Trophoblast cell (in vitro differentiated cells and primary cell): ENCODE measurements around the gene MRPL2. TPM values are rescaled to one million over a fixed set of nuclear protein-coding genes. Genes with fewer than 3 reads are reported as not detected.
A peak's percentile ranks its signal among the peaks of the same experiment; 100 is the strongest.

Source experiments
- DNase-seq, 2 donors: peaks; one replicate each; pipeline ENCODE4 v3.0.0-alpha.2; 2016
- H2AFZ ChIP-seq: 2 replicates; pipeline ENCODE4 v1.6.1; 2013; ENCODE audit warnings: low read length, moderate library complexity, mild to moderate bottlenecking; ENCODE audit not compliant: insufficient read depth, poor library complexity
- H2AK5ac ChIP-seq: 2 replicates; pipeline ENCODE4 v1.6.1; 2013; ENCODE audit warnings: mild to moderate bottlenecking, low read length
- H2BK120ac ChIP-seq: 2 replicates; pipeline ENCODE4 v1.6.1; 2013; ENCODE audit warnings: low read length, mild to moderate bottlenecking, moderate library complexity; ENCODE audit not compliant: insufficient read depth, poor library complexity
- H2BK12ac ChIP-seq: 2 replicates; pipeline ENCODE4 v1.6.1; 2013; ENCODE audit warnings: mild to moderate bottlenecking, low read length, moderate library complexity
- H2BK5ac ChIP-seq: 2 replicates; pipeline ENCODE4 v1.6.1; 2013; ENCODE audit warnings: low read length, low read depth, moderate library complexity, mild to moderate bottlenecking; ENCODE audit not compliant: poor library complexity
- H3K14ac ChIP-seq: 2 replicates; pipeline ENCODE4 v1.6.1; 2013; ENCODE audit warnings: mild to moderate bottlenecking, low read length
- H3K18ac ChIP-seq: 2 replicates; pipeline ENCODE4 v1.6.1; 2013; ENCODE audit warnings: mild to moderate bottlenecking, low read length
- H3K23ac ChIP-seq: 2 replicates; pipeline ENCODE4 v1.6.1; 2013; ENCODE audit warnings: low read length
- H3K27ac ChIP-seq: 2 replicates; pipeline ENCODE4 v1.5.1; 2013; ENCODE audit warnings: low read depth, mild to moderate bottlenecking, inconsistent platforms, low read length, moderate library complexity
- H3K27me3 ChIP-seq: 2 replicates; pipeline ENCODE4 v1.6.1; 2013; ENCODE audit warnings: inconsistent platforms, mild to moderate bottlenecking, low read length, moderate library complexity; ENCODE audit not compliant: insufficient read depth
- H3K36me3 ChIP-seq, 2 experiments: 1 replicate in 1 of 2; 2 replicates in 1 of 2; pipeline ENCODE4 v1.6.1; 2013; ENCODE audit warnings: low read length in 2 of 2, mild to moderate bottlenecking in 2 of 2, moderate library complexity in 1 of 2; ENCODE audit not compliant: insufficient read depth in 2 of 2, control insufficient read depth in 1 of 2
- H3K4ac ChIP-seq: 2 replicates; pipeline ENCODE4 v1.6.1; 2013; ENCODE audit warnings: low read depth, mild to moderate bottlenecking, low read length, moderate library complexity
- H3K4me1 ChIP-seq, 2 experiments: 1 replicate in 1 of 2; 2 replicates in 1 of 2; pipeline ENCODE4 v1.6.1; 2013; ENCODE audit warnings: low read length in 2 of 2, mild to moderate bottlenecking in 2 of 2, moderate library complexity in 1 of 2; ENCODE audit not compliant: insufficient read depth in 2 of 2, control insufficient read depth in 1 of 2
- H3K4me2 ChIP-seq: 2 replicates; pipeline ENCODE4 v1.6.1; 2013; ENCODE audit warnings: inconsistent platforms, mild to moderate bottlenecking, low read length, moderate library complexity
- H3K4me3 ChIP-seq: 2 replicates; pipeline ENCODE4 v1.5.1; 2013; ENCODE audit warnings: mild to moderate bottlenecking, low read depth, low read length, inconsistent platforms
- H3K79me1 ChIP-seq: one replicate; pipeline ENCODE4 v1.6.1; 2013; ENCODE audit warnings: low read length
- H3K79me2 ChIP-seq: 2 replicates; pipeline ENCODE4 v1.6.1; 2013; ENCODE audit warnings: low read length, mild to moderate bottlenecking; ENCODE audit not compliant: control insufficient read depth, insufficient read depth, poor library complexity
- H3K9ac ChIP-seq: 2 replicates; pipeline ENCODE4 v1.6.1; 2013; ENCODE audit warnings: mild to moderate bottlenecking, low read length
- H3K9me3 ChIP-seq: 2 replicates; pipeline ENCODE4 v1.6.1; 2013; ENCODE audit warnings: low read depth, mild to moderate bottlenecking, control low read depth, inconsistent platforms, low read length; ENCODE audit not compliant: insufficient read depth
- H4K12ac ChIP-seq: 2 replicates; pipeline ENCODE4 v1.6.1; 2013; ENCODE audit warnings: low read depth, mild to moderate bottlenecking, low read length, moderate library complexity
- H4K8ac ChIP-seq: 2 replicates; pipeline ENCODE4 v1.6.1; 2013; ENCODE audit warnings: low read depth, mild to moderate bottlenecking, low read length, moderate library complexity
- H4K91ac ChIP-seq: one replicate; pipeline ENCODE4 v1.6.1; 2013; ENCODE audit warnings: low read depth, mild to moderate bottlenecking, low read length, moderate library complexity
- WGBS: extraction: QIAGEN DNeasy Blood & Tissue Kit; methylation state at CpG from one replicate; pipeline ENCODE4 v1.1.7; 2013; ENCODE audit warnings: missing lambda C conversion rate; ENCODE audit not compliant: insufficient read length, insufficient coverage; ENCODE audit errors: extremely low coverage; 5-methylcytosine and 5-hydroxymethylcytosine counted together
- polyA plus RNA-seq: library from polyadenylated mRNA; stranded (reverse); fragments of 200-250 nt; gene quantifications from 2 replicates; pipeline ENCODE4 v1.2.3, GENCODE V29; 2013

The MRPL2 gene
- 47.4 and 49.7 TPM in 2 replicates for polyA plus RNA-seq

DNA sequence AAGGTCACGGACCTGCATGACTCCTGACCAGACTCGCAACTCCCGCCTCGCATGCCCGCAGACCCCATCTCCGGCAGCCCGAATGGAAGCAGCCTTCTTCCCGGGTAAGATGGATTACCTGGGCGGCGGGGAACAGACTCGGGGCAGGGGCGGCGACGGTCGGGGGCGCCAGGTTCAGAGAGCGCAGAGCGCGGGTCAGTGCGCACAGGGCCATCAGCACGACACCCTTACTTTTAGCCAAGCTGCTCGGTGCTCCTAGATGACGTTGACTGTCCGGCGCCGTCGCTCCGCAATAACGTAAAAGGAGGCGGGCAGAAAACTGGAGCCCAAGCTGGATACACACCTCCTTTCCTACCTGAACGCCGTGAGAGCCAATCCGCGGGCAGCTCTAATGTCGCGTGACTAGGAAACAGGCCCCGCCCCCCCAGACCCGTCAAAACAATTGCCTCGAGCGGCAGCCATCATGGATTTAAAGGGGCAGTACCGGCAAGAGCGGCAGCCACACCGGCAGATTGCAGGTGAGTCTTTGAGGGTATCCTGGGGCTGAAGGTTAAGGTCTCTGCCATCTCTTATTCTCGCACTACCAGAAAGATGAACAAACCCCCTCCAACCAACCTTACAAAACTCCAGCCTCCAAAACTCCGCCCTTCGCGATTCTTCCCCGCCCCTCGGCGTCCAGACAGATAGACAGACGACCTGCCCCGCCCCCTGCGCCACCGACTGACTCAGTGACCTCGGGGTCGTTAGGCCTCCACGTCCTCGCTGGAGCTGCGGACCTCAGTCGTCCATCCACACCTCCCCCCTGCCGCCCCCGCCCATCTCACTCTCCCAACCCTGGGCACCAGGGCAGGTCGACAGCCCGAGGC, at the start of gene MRPL2, which contains the start of gene KLC4:
MRPL2 (minus strand) TSS at position 267 of the 866 bp plus-strand sequence; CDS start at position 214, 53 bp downstream.
KLC4 (plus strand) TSS at position 464 of the 866 bp plus-strand sequence. CDS start 1,705 bp downstream, outside the sequence.
- peak within 1 kb of the TSS; percentile 90 for H3K27ac ChIP-seq
- peak within 1 kb of the TSS; percentile 96 for H3K4me3 ChIP-seq
- peak within 1 kb of the TSS; percentile 91 for H3K4me2 ChIP-seq
- no peaks in the 10 kb centered on the region for H3K9me3 ChIP-seq
- no peaks in the 10 kb centered on the region for H3K27me3 ChIP-seq
- H2AK5ac ChIP-seq = peak within 1 kb of the TSS; percentile 85
- peak within 1 kb of the TSS; percentile 98 for H3K9ac ChIP-seq
- H3K14ac ChIP-seq = peak within 1 kb of the TSS; percentile 88
- peak within 1 kb of the TSS; percentile 96 for H3K4ac ChIP-seq
- H2BK12ac ChIP-seq = peak within 1 kb of the TSS; percentile 16
- peak within 1 kb of the TSS; percentile 70 for H2AFZ ChIP-seq
- peaks cover 4% of the 10 kb centered on the region for H3K79me2 ChIP-seq
- H2BK5ac ChIP-seq = peak within 1 kb of the TSS; percentile 97
- WGBS = no CpG with 5 or more reads among the region's 64 CpGs
- H3K4me1 ChIP-seq = peaks cover 15 to 23% of the 10 kb centered on the region in 2 experiments
- peak; percentile 99 for DNase-seq
- peaks cover 14% of the 10 kb centered on the region for H3K79me1 ChIP-seq
- H4K91ac ChIP-seq = peak within 1 kb of the TSS; percentile 85
- peak within 1 kb of the TSS; percentile 65 for H2BK120ac ChIP-seq
- peak within 1 kb of the TSS; percentile 90 for H4K8ac ChIP-seq
- H3K36me3 ChIP-seq = peaks cover 7 to 14% of the 10 kb centered on the region in 2 experiments
- no peak within 1 kb of the TSS for H3K23ac ChIP-seq
- H3K18ac ChIP-seq = peak within 1 kb of the TSS; percentile 70
- H4K12ac ChIP-seq = peak within 1 kb of the TSS; percentile 67

DNA sequence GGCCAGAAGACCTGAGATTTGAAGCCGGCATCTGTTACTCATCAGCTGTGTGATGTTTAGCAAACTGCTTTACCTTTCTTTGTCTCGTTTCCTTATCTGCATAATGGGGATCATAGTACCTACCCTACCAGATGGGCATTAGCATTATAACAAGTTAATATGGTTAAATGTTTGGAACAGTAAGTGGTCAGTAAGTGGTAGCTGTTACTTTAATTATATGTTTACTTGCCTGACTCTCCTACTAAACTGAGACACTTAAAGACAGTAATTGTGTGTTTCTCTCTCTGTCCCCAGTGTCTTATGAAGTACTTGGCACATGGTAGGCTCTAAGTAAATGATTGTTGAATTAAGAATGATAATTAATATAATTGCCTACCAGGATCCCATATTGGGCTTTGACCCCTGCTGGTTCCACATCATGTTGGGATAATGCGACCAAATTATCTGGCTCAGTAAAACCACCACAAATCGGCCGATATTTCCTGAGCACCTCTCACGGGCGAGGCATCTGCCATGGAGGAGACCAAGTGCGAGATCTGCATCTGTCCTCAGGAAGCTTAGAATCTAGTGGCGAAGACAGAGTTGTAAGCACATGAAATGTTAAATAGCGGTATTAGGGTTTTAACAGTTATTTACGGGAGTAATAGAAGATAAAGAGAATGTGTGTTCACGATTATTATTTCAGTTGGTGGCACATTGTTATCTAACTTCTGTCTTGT, 48.3 kb upstream of the MRPL2 start:
- no peak overlapping the region for H4K91ac ChIP-seq
- DNase-seq = no peak
- H3K79me1 ChIP-seq = no peaks in the 10 kb centered on the region
- no peaks in the 10 kb centered on the region for H3K27me3 ChIP-seq
- H3K4me1 ChIP-seq = peaks cover 23% of the 10 kb centered on the region in 2 experiments
- no peak overlapping the region for H2AK5ac ChIP-seq
- peak overlapping the region; percentile 40 for H3K18ac ChIP-seq
- H3K9me3 ChIP-seq = no peaks in the 10 kb centered on the region
- peaks cover 7 to 14% of the 10 kb centered on the region in 2 experiments for H3K36me3 ChIP-seq
- no peak overlapping the region for H3K14ac ChIP-seq
- no peak overlapping the region for H3K23ac ChIP-seq
- H4K8ac ChIP-seq = peak overlapping the region; percentile 62
- 100% methylated on average over 2 of the region's 12 CpGs for WGBS
- H3K4me2 ChIP-seq = no peak overlapping the region
- H3K79me2 ChIP-seq = peaks cover 20% of the 10 kb centered on the region
- no peak overlapping the region for H4K12ac ChIP-seq
- no peak overlapping the region for H2AFZ ChIP-seq
- H2BK120ac ChIP-seq = no peak overlapping the region
- peak overlapping the region; percentile 53 for H2BK12ac ChIP-seq
- no peak overlapping the region for H3K4me3 ChIP-seq
- peak overlapping the region; percentile 46 for H3K27ac ChIP-seq
- H2BK5ac ChIP-seq = no peak overlapping the region
- H3K4ac ChIP-seq = peak overlapping the region; percentile 93
- no peak overlapping the region for H3K9ac ChIP-seq

DNA sequence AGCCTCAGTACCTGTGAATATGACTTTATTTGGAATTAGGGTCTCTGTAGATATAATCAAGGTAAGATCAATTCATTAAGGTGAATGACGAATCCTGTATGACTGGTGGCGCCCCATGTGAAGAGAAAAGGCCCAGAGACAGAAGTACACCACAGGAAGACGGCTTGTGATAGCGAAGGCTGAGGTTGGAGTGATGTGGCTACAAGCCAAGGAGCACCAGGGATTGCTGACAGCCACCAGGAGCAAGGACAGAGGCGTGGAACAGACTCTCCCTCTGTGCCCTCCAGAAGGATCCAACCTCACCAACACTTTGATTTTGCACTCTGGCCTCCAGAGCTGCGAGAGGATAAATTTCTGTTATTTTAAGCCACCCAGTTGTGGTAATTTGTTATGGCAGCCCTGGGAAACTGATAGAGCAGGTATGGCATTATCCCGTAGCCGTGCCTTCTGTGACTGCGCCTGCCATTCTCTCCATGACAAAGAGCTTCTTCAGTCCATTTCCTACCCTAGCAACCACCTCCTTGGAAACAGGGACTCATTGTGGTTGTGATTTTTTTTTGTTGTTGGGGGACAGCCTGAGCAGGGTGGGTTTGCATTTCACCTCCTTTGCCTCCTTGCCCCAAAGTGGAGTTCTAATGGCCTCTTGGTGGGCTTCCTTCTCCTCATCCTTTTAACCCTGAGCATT, 46.4 kb upstream of the MRPL2 start:
- Histone ChIP-seq H3K36me3 (peaks cover 7 to 14% of the 10 kb centered on the region in 2 experiments), H3K23ac (no peak overlapping the region), H2BK5ac (no peak overlapping the region), H2AK5ac (no peak overlapping the region), H4K12ac (no peak overlapping the region), H4K8ac (no peak overlapping the region), H3K18ac (peak overlapping the region; percentile 84), H3K27ac (no peak overlapping the region), H3K79me2 (peaks cover 19% of the 10 kb centered on the region), H2BK12ac (no peak overlapping the region), H3K27me3 (no peaks in the 10 kb centered on the region), H2BK120ac (no peak overlapping the region), H3K79me1 (no peaks in the 10 kb centered on the region), H3K4me2 (no peak overlapping the region), H3K4me3 (no peak overlapping the region), H3K9me3 (no peaks in the 10 kb centered on the region), H3K9ac (no peak overlapping the region), H3K4me1 (peaks cover 15 to 17% of the 10 kb centered on the region in 2 experiments), H3K4ac (peak overlapping the region; percentile 19), H3K14ac (no peak overlapping the region), H4K91ac (no peak overlapping the region), H2AFZ (no peak overlapping the region)
- no peak for DNase-seq
- WGBS = no CpG with 5 or more reads among the region's 9 CpGs
